Thyroid gland (tissue), 4 donors: Measurements from ENCODE around the gene RBBP8.

Source experiments
- CTCF ChIP-seq, 6 experiments: fragments of 200-600 bp in 3 of 6; fragments of 450-650 bp in 3 of 6; sonication (generic) in 3 of 6; IDR thresholded peaks; one replicate each; pipeline ENCODE4 v1.5.1; 2016 to 2019; ENCODE audit warnings: antibody characterized with exemption in 6 of 6, mild to moderate bottlenecking in 2 of 6, inconsistent platforms in 1 of 6, moderate library complexity in 1 of 6
- POLR2A ChIP-seq, 2 donors: fragments of 450-650 bp; IDR thresholded peaks; one replicate each; pipeline ENCODE4 v1.6.1; 2017; ENCODE audit warnings: antibody characterized with exemption in 2 of 2, mild to moderate bottlenecking in 2 of 2, moderate library complexity in 1 of 2

- TF ChIP-seq CTCF (IDR thresholded peaks at IDR 0.05): no peak
- TF ChIP-seq POLR2A (IDR thresholded peaks at IDR 0.05): no peak
Observed at GRCh38 chr18:23068570-23069310, 135.6 kb downstream of the RBBP8 start.
